Inflammatory macrophage (primary cell): ENCODE measurements around the gene C1QTNF8.
"Not testable (repeated sequence)": the region's sequence is repeated elsewhere in the genome, so short reads cannot be mapped to it uniquely, and the experiment has no call there.

Source experiments
- DNase-seq, 2 donors: peaks; one replicate each; pipeline ENCODE4 v3.0.0-alpha.2; 2020 to 2022

Gene C1QTNF8

DNA sequence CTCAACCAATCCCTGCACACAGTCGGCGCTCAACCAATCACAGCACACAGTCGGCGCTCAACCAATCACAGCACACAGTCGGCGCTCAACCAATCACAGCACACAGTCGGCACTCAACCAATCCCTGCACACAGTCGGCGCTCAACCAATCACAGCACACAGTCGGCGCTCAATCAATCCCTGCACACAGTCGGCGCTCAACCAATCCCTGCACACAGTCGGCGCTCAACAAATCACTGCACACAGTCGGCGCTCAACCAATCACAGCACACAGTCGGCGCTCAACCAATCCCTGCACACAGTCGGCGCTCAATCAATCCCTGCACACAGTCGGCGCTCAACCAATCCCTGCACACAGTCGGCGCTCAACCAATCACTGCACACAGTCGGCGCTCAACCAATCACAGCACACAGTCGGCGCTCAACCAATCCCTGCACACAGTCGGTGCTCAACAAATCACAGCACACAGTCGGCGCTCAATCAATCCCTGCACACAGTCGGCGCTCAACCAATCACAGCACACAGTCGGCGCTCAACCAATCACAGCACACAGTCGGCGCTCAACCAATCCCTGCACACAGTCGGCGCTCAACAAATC lies 3.3 kb downstream of the C1QTNF8 start:
- not testable (repeated sequence) for DNase-seq

DNA sequence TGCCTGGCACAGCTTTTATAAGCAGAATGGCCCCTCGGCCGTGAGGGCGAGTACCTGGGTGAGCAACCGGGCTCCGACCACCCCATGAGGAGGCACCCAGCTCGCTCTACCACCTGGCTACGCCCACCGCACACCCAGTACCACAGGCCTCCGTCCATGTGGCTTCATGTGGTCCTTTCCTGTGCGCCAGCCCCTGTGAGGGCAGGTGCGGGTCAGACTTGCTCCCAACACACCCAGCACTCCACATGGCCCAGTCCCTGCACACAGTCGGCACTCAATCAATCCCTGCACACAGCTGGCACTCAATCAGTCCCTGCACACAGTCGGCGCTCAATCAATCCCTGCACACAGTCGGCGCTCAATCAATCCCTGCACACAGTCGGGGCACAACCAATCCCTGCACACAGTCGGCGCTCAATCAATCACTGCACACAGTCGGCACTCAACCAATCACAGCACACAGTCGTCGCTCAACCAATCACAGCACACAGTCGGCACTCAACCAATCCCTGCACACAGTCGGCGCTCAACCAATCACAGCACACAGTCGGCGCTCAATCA lies 4.0 kb downstream of the C1QTNF8 start:
- DNase-seq = no peak

DNA sequence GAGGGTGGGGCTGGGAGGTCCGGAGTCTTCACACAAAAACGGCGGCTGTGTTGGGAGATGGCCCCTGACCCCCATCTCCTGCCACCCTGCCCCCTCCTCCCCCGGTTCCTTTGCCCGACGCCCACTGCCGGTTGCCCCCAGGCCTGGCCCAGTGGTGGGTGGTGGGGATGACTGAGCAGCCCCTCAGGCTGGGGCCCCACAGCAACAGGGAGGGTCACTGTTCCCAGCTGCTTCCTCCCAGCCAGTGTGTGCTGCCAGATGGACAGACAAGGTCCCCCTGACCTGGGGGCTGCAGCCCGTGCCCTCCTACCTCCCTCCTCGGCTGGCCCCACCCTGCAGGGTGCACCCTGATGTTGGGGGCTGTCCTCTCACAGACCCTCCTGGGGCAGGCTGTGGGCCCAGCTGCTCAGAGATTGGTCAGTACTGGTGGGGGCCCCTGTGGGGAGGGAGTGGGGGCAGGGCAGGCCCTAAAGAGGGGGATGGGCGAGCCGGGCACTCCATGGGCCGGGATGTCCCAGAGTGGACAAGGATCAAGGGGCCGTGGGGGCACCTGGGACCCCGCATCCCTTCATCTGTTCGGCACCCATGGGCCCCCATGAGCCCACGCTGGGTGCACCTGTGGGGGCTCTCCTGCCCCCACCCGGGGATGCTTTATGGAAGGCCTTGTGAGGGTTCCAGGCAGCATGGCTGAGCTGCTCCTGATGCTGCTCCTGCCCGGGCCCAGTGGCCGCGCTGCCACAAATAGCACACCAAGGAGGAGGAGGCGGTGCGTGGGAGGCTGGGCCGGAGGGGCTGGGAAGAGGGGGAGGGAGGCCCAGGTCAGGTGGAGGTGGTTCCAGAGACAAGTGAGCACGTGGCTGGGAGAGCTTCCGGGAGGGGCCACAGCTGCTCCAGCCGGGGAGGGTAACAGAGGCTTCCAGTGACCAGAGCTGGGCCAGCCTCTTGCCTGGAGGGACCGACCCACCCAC lies 5.1 kb downstream of the C1QTNF8 start:
- DNase-seq = no peak

DNA sequence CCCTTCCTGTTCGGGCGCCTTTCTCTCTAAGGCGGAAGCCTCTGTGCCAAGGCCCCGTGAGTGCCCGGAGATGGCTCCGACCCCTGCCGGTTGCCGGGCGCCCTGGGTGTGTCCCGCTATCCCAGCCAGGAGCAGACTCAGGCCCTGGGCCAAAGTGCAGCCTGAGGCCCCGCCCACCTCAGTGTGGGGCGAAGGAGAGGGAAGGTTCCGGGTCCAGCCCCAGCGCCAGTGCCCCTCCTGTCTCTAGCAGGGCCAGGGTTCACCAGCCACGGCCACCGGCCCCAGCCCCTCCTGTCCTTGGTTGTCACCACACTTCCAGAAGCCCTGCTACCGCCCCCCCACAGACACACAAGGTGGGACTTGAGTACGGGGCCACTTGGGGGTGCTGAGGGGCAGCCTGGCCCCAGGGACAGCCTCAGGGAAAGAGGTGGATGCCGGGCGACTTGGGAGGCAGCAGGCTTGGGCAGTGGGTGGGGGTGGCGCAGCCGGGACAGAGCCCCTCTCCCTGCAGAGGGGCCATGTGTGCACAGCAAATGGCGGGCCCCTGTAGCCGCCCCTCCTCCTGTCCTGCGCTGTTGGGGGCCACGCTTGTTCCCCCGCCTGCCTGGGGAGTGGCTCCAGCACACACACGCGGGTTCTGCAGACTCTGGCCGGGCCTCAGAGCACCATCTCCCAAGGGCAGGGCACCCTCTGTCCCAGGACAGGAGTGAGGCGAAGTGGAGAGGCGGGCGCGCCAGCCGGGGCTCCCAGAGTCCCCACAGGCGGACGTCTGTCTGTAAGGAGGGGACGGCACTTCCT lies 6.0 kb downstream of the C1QTNF8 start:
- no peak for DNase-seq

DNA sequence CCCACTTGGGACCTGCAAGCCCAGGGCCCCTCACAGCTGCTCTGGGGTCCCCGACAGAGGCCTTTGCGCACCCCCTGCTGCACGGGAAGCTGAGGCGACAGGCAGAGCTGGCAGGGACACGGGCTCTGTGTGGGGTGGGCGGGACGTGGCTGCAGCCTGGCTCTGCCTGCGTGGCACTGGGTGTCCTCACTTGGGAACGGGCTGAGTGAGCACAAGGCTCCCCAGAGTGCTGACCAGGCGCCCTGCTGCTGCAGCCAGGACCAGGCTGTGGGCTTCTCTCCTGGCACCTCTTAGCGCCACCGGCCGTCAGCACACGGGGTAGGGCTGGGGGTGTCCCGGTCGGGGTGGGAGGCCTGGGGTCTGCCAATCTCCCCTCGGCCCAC lies 6.6 kb downstream of the C1QTNF8 start:
- DNase-seq = no peak

DNA sequence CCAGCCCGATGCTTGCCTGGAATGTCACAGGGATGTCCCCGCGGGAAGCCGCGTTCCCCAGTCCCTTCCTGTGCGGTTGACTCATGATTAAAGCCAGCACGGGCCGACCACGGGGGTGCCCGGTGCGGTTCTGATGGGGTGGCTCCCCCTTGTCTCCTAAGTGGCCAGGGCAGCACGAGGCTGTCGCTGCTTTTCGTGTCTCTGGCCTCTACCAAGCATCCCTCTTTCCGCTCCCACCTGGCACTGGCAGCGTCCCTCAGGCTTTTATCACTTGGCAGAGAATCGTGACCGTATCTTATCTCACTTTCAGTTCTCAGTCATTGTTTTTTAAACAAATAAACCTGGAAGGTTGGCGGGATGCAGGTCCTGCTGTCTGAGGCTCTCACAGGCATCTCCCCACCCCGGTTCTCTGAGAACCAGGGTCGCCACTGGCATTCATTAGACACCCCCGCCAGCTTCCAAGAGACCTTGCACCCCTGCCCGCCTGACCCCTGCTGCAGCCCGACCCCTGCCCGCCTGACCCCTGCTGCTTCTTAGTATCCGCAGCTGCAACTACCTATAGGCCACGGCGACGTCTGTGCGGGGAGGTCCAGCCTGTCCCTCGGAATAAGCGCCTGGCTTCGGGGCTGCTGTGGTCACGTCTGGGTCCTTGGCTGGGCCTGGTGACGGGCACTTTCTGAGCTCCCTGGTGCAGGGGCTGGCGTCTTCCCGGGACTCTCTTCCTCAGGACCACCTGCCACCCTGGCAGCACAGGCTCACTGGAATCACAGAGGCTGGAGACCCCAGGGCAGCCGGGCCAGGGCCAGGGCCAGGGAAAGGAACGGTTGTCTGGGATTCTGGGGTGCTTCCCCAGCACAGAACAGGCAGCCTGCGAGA lies 7.5 kb downstream of the C1QTNF8 start:
- DNase-seq = no peak

DNA sequence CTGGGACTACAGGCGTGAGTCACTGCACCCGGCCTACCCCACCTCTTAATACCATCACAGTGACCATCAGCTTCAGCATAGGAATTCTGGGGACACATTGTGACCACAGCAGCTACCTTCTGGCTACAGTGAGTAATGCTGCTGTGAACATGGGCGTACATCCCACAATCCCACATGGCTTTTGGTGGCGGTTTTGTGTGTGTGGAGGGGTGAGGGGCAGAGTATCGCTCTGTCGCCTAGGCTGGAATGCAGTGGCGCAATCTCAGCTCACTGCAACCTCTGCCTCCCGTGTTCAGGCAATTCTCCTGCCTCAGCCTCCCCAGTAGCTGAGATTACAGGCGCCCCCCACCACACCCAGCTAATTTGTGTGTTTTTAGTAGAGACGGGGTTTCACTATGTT lies 9.6 kb downstream of the C1QTNF8 start:
- not testable (repeated sequence) for DNase-seq

DNA sequence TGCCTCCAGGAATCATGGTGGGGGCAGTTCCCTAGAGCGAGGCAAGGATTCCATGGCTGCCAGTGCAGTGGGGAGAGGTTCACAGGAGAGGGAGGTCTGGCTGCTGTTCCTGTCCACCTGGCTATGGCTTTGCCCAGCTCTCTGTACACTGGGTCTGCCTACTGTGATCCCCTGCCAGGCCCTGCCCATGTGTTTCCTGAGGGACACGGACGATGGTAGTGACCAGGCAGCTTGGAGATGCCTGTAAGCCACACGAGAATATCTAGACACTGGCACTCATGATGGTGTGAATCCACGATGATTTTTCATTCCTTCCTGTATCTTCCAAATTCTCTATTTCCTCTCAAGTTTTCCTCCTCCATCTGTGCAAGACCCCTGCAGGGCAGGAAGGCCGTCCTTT lies 11.1 kb downstream of the C1QTNF8 start:
- DNase-seq = no peak

DNA sequence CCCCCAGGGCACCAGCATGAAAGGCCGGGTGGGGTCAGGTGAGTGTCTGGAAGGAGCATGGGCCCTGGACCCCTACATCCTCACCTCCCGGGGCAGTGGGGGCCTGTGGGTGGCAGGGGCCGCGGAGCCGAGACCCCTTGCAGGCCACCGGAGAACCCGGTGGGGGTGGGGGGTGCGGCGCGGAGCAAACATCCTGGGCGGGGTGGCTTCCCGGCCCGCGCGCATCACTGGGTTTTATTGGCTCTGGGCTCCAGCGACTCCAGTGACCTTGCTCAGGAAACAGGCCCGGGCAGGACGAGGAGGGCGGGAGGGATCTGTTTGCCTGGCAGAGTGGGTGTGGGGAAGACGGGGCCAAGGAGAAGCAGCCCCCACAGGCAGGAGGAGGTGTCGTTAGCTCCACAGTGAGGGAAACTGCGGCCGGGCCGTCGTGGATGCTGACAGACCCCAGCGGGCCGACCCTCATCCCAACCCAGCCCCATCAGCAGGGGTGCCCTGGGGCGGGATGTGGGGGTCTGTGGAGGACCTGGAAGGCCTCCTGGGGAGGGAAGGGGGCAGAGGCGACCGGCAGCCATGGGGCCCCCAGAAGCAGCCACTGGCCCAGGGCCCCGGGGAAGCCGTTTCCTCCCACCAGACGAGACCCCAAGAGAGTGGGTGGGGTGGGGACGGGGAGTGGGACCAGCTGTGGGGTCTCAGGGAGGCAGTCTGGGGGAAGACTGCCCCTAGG lies 12.9 kb downstream of the C1QTNF8 start:
- no peak for DNase-seq

DNA sequence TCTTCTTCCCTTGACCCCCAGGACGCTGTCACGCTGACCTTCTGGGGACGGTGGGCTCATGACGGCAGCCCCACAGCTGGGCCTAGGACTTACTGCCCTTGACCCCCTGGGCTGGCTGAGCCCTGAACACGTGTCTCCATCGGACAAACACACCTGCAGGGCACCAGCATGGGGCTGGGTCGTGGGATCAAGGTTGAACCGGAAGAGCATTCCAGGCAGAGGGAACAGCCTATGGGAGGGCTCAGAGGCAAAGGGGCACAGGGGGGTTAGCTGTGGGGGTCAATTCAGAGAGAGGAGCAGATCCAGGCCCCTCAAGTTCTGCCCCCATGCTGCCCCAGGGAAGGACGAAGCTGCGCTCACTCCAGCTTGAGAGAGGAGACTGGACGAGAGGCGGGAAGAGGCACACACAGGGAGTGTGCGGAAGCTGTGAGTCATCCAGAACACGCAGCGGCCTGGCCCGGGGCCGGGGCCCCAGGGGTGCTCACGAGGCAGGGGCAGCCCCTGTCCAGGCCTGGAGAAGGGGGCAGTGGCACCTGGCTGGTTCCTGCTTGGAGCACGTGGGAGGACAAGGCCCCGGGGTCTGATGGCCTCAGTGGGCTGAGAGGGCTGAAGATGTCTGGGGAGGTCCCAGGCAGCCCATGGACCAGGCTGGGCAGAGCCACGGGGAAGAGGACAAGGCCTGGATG lies 13.6 kb downstream of the C1QTNF8 start:
- no peak for DNase-seq

DNA sequence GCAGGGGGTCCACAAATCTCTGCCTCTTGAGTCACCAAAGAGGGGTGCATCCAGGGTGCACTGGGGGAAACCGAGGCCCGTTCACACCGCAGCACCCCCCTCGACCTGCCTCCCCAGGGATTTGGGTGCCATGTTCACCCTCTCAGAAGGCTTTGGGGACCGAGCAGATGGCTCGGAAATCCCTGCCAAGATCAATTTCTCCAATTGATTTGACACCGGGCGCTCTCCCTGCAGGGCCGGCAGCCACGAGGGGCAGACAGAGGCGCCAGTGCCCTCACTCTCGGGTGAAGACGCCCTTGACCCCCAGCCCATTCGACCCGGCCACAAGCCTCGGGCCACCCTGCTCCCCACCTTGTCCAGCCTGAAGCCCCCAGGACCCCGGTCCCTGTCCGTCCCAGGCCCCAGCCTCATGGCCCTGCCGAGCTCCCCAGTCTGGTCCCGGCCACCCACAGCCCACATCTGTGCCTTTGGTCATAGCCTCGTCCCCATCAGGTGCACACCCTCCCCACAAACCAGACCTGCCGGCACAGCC lies 14.2 kb downstream of the C1QTNF8 start:
- no peak for DNase-seq

DNA sequence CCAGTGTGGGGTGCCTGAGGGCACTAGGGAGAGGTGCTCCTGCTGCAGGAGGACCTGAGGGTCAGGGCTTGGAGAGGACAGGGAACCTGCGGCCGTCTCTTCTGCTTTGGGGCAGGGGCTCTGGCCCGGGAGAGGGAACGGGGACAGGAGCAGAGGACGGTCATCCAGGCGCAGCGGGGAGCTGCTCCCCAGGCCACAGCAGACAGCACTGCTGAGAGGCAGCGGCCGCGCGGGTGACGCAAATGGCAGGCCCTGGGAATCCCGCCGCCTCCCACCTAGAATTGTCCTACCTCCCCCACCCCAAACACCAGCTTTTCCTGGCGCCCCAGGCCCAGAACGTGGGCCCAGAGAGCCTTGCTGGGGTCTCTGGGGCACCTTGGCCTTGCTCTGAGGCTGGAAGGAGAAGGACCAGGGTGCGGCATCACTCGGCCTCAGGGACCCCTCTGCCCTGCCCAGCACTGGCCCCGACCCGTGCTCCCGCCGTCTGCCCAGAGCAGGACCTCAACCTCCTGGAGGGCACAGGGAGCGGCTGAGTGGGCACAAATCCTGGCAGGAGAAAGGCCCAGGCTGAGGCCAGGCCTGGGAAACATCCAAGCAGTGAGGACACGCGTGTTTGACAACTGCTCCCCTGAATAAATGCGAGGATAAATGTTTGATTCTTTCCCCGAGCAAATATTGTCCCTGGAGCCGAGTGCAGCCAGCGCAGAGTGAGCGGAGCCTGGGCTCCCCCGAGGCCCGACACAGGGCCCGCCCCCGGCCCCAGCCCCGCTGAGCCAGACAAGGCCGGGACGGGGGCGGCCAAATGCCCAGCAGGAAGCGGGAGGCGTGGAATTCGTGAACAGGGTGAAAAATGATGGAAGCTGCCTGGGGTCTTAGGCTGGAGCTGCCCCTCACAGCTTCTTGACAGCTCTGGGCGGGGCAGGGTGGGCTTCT lies 15.0 kb downstream of the C1QTNF8 start:
- DNase-seq = no peak

DNA sequence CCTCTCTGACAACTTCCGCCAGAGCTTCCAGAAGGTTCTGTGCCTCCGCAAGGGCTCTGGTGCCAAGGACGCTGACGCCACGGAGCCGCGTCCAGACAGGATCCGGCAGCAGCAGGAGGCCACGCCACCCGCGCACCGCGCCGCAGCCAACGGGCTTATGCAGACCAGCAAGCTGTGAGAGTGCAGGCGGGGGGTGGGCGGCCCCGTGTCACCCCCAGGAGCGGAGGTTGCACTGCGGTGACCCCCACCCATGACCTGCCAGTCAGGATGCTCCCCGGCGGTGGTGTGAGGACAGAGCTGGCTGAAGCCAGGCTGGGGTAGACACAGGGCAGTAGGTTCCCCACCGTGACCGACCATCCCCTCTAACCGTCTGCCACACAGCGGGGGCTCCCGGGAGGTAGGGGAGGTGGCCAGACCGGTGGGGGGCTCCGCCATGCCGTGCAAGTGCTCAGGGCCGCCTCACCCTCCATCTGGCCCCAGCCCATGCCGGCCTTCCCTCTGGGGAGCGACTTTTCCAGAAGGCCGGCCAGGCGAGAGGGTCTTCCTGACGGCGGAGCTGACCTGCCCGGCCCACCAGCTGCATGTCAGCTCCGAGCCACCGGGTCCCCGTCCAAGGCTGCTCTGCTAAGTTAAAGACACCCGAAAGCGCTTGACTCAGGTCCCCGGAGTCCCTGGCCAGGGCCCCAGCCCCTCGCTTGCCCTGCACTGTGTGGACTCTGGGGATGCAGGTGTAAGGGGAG lies 16.1 kb downstream of the C1QTNF8 start:
- no peak for DNase-seq

DNA sequence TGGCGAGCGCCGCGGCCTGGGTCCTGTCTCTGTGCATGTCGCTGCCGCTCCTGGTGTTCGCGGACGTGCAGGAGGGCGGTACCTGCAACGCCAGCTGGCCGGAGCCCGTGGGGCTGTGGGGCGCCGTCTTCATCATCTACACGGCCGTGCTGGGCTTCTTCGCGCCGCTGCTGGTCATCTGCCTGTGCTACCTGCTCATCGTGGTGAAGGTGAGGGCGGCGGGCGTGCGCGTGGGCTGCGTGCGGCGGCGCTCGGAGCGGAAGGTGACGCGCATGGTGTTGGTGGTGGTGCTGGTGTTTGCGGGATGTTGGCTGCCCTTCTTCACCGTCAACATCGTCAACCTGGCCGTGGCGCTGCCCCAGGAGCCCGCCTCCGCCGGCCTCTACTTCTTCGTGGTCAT lies 16.7 kb downstream of the C1QTNF8 start:
- DNase-seq = no peak

DNA sequence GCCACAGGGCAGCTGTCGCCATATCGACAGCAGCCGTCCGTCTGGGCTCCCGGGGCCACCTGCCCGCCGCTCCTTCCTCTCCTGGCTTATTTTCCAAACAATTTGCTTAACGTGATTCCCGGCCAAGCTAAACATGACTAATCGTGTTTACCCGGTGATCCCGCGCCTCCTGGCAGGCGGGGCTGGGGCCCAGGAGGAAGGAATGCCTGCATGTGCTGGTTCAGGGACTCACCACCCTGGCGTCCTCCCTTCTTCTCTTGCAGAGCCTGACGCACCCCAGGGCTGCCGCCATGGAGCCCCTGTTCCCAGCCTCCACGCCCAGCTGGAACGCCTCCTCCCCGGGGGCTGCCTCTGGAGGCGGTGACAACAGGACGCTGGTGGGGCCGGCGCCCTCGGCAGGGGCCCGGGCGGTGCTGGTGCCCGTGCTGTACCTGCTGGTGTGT lies 17.4 kb downstream of the C1QTNF8 start:
- no peak for DNase-seq

DNA sequence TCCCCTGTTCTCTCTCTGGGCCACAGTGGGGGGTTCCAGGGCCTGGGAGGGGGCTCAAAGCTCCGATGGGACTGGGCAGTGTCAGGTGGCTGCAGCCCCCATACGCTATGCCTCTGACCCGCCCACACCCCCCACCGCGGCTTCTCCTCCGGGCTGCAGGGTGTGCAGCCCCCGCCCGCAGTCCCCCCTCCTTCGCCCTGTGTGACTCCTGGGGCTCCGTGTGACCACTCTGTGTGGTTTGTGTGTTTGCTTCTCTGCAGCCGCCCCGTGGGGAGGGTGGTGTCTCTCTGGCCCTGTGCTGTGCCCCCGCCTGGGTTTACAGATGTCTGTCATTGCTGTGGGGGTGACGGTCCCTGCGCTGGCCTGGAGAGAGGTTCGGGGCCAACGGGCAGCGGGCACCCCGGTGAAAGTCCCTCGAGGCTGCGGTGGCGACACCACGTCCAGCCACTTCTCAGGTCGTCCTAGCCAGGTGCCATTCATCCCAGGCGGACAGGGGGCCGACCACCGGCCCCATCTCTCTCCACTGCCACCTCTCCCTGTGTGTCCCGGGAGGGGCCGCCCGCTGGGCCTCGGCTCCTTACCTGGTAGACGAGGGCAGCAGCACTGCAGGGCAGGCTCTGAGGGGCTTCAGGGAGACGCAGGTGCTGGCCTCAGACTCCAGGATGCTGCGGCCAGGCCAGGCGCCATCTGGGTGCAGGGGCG lies 18.0 kb downstream of the C1QTNF8 start:
- DNase-seq = no peak

DNA sequence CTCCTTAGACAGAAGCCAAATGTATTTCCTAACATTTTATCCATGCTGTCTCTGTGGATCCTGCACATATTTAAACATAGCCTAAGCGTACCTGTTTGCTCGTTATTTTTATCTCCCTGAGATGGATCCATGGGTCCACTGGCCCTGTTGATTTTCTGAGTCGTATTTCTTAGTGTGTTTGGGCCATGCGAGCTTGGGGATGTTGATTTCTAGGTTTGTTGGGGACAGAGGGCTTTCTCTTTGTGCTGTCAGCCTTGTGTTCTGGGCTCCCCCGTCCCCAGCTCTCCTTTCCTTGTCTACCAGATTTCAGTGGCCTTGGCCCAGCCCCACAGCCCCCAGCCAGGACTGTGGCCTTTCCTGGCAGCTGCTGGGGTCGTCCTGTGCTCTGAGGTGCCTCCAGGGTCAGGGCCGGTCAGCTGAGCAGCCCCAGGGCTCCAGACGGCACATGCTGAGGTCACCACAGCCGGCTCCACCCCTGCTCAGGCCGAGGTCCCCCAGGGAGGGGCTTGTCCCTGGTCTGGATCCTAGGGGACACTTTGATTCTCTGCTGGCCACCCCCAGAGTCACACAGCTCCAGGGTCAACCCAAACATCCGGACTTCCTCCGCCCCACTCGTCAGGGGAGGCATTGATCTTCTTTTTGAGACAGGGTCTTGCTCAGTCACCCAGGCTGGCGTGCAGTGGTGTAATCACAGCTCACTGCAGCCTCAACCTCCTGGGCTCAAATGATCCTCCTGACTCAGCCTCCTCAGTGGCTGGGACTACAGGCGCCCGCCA lies 19.1 kb downstream of the C1QTNF8 start:
- DNase-seq = no peak
